ENCODE results near the gene SMAD2.

The SMAD2 gene

DNA sequence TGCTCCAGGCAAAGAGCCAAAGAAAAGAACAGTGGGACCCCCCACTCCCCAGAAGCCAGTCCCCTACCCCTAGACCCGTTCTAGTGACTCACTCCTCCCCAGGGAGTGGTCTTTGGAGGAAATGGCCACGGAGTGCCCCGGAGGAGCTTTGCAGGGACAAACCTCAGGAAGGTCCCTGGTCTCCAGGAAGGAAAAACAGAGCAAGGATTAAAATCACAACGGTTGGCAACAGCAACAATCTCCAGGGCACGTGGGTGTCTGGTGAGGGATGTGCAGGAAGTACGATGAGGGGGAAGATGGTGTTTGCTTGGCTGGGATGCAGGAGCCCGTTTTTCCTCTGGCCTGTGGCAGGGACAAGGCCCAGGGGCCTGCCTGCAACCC is 135.0 kb downstream of the SMAD2 start:
- no peak for DNase-seq (ENCODE audit: low spot score in 2 of 2)

DNA sequence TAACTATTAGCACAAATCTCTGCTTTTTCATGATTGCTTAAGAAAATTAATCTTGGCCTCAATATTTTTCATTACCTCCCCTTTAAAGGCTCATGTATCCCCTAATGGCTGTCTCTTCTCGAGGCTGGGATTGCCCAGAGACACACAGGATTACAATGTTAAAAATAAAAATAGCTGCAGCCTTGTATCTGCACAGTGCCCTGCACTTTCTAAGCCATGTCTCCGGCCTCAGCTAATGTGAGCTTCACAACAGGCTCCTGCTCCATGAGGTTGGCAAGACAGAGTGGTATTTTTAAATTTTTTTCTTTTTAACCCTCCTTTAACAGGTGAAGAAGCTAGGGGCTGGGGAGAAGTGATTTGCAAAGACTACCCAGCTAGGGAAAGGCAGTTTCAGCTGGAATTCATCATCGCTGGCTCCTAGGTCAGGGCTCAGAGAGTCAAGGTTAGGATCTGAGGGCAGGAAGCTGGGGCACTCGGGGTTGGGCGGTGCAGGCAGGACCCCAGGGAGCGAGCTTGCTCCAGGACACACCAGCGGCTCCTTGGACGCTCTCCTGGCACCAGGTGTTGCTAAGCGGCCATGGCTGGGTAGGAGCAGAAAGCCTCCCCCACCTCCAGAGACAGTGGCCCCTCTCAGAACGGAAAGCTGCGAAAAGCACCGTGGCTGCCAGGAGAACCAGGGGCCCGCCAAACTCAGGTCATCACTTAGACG is 135.6 kb downstream of the SMAD2 start:
- H3K4me3 Mint-ChIP-seq: no peak overlapping the region
- DNase-seq (ENCODE audit: low spot score in 2 of 2) (no peak), ATAC-seq (ENCODE audit: low read depth) (no peak)
- H3K36me3 Mint-ChIP-seq: no peaks in the 10 kb centered on the region
- no peaks in the 10 kb centered on the region for H3K9me3 Mint-ChIP-seq
- H3K27me3 Mint-ChIP-seq: peaks cover 27% of the 10 kb centered on the region
- H3K27ac Mint-ChIP-seq: no peak overlapping the region
- no peaks in the 10 kb centered on the region for H3K4me1 Mint-ChIP-seq

More for the DNA sequence above, 135.0 kb downstream of the SMAD2 start:
- no peak overlapping the region for H3K4me3 Mint-ChIP-seq
- H3K4me1 Mint-ChIP-seq: no peaks in the 10 kb centered on the region
- no peaks in the 10 kb centered on the region for H3K36me3 Mint-ChIP-seq
- H3K27me3 Mint-ChIP-seq: peaks cover 24% of the 10 kb centered on the region
- no peaks in the 10 kb centered on the region for H3K9me3 Mint-ChIP-seq
- no peak overlapping the region for H3K27ac Mint-ChIP-seq
- no peak for ATAC-seq (ENCODE audit: low read depth)

DNA sequence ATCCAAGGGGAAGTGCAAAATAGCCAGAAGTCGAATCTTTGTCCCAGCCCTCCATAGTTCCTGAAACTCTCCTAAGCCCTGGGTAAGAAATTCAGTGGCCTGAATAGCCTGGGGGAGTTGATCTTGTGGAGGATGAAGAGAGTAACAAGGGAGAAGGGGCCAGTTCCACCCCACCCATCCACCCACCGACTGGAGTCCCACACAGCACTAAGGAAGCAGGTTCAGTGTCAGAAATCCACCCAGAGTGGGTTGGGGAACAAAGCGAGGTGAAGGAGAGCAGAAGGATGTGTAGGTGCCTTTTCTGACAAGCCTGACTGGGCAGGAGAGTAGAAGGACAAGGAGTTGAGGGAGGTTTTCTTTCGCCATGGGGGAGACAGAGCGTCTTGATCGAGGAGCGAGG is 136.8 kb downstream of the SMAD2 start:
- H3K36me3 Mint-ChIP-seq: no peaks in the 10 kb centered on the region
- DNase-seq (ENCODE audit: low spot score in 2 of 2): no peak
- H3K27me3 Mint-ChIP-seq: peaks cover 24% of the 10 kb centered on the region

DNA sequence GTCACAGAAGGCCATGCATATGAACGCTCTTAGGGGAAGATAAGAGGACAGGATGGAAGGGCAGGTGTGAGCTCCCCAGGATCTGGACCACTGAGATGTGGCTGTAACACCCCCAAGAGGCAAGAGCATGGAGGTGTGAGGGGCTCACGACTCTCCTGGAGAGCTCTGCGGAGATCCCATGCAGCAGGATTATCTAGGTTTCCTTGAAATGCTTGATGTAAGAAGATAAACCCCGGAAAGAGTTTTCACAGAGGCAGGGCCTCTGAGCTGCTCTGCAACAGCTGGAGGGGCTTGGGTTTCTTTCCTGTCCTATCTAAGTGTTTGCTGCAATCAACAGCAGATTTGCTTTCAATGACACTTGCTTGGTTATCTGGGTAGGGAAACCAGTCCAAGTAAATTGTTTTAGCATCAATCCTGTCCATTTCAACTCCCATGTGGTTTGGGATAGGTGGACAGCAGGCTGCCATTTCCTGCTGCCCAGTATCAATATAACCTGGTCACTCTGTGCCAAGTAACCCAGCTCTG is 138.9 kb downstream of the SMAD2 start:
- no peaks in the 10 kb centered on the region for H3K36me3 Mint-ChIP-seq
- H3K4me3 Mint-ChIP-seq: no peak overlapping the region
- DNase-seq (ENCODE audit: low spot score in 2 of 2) (no peak), ATAC-seq (ENCODE audit: low read depth) (no peak)
- peaks cover 21% of the 10 kb centered on the region for H3K27me3 Mint-ChIP-seq
- H3K27ac Mint-ChIP-seq: no peak overlapping the region
- H3K4me1 Mint-ChIP-seq: no peaks in the 10 kb centered on the region
- no peaks in the 10 kb centered on the region for H3K9me3 Mint-ChIP-seq

More for the DNA sequence above, 136.8 kb downstream of the SMAD2 start:
- Mint-ChIP-seq H3K9me3 (no peaks in the 10 kb centered on the region), H3K4me1 (no peaks in the 10 kb centered on the region), H3K4me3 (no peak overlapping the region), H3K27ac (no peak overlapping the region)
- no peak for ATAC-seq (ENCODE audit: low read depth)

DNA sequence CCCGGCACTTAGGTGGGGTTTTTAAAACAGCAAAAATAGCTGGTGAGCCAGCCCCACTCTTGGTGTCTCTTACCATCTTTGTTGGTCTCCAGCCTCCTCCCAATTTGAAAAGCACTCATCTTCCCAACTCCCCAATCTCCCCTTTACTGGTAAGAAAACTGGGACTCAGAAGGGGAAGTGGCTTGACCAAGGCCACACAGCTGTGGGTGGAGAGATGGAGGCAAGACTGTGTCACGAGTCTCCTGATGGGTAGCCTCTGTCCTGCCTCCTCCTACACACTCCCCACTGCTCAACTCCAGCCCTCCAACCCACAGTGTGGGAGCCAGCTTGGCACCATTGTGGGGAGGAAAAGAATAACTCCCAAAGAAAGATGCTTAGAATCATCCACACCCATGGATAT is 140.4 kb downstream of the SMAD2 start:
- Mint-ChIP-seq H3K9me3 (peaks cover 2% of the 10 kb centered on the region), H3K4me1 (no peaks in the 10 kb centered on the region), H3K27ac (no peak overlapping the region), H3K4me3 (no peak overlapping the region), H3K27me3 (peaks cover 19% of the 10 kb centered on the region), H3K36me3 (no peaks in the 10 kb centered on the region)
- DNase-seq (ENCODE audit: low spot score in 2 of 2) (no peak), ATAC-seq (ENCODE audit: low read depth) (no peak)

DNA sequence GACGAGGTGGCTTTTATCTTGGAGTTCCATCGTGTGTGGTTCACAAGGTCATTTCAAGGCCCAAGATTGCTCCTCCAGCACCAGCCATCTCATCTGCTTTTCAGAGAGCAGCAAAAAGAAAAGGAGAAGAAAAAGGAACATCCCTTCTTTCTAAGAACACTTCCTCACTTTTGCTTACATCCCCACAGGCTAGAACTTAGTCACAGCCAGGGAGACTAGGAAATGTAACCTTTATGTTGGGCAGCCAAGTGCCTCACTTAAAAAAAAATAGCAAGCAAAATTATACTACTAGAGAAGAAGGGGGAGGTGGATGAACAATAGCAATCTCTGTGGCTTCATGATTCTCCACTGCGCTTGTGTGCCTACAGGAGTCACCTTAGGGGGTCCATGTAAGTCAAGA is 141.8 kb downstream of the SMAD2 start:
- DNase-seq (ENCODE audit: low spot score in 2 of 2): no peak
- no peak overlapping the region for H3K27ac Mint-ChIP-seq
- no peak overlapping the region for H3K4me3 Mint-ChIP-seq
- H3K4me1 Mint-ChIP-seq: no peaks in the 10 kb centered on the region
- H3K36me3 Mint-ChIP-seq: peaks cover 3% of the 10 kb centered on the region
- peaks cover 9% of the 10 kb centered on the region for H3K9me3 Mint-ChIP-seq
- H3K27me3 Mint-ChIP-seq: peaks cover 15% of the 10 kb centered on the region
- no peak for ATAC-seq (ENCODE audit: low read depth)

DNA sequence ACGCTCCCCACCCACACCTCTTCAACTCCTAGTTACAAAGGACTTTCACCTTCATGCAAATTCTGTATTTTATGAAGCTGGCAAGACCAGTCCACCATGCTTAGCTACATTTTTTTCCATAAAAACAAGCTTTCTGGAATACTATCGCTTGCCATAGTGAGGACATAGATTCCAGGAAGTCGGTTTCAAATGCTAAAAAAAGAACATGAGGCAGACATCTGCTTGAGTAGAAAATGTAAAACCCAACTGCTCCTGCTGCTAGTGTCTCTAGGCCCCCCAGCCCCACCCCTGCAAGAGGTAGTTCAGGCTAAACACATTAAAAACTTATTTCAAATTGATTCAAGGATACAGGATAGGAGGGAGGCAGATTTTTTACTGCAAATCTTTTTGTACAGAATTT is 148.9 kb downstream of the SMAD2 start:
- Mint-ChIP-seq H3K36me3 (peaks cover 3% of the 10 kb centered on the region), H3K9me3 (peaks cover 11% of the 10 kb centered on the region), H3K4me3 (no peak overlapping the region), H3K27me3 (peaks cover 2% of the 10 kb centered on the region), H3K27ac (no peak overlapping the region), H3K4me1 (no peaks in the 10 kb centered on the region)
- DNase-seq (ENCODE audit: low spot score in 2 of 2): no peak
- ATAC-seq (ENCODE audit: low read depth): no peak

DNA sequence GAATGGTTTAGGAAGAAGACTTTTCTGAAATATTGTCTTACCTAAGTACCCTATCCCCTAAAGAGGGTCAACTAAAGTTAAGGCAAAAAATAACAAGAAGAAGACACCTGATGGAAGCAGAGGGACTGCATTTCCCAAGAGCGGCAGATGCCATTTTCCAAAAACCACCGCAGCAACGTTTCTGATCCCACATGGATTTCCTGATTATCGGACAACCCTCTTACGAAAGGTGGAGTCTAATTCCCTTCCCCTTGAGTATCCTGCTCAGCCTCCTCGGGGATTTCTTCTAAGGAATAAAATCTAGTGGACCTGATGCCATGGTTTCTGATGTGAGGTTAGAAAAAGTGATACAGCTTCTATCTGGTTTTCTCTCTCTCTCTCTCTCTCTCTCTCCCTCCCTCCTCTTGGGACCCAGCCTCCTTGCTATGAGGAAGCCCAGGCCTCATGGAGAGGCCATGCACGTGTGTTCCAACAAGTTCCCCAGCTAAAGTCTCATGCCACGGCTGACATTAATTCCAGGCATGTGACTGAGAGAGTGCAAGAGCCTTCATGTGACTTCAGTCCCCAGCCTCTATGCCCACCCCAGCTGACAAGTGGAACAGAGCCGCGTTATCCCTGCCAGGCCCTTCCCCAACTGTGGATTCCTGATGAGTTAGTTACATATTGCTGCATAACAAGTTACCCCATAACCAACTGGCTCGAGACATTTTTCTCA is 150.3 kb downstream of the SMAD2 start:
- Mint-ChIP-seq H3K4me1 (no peaks in the 10 kb centered on the region), H3K36me3 (peaks cover 3% of the 10 kb centered on the region), H3K27me3 (peaks cover 4% of the 10 kb centered on the region), H3K9me3 (peaks cover 9% of the 10 kb centered on the region), H3K27ac (no peak overlapping the region), H3K4me3 (no peak overlapping the region)
- ATAC-seq (ENCODE audit: low read depth): no peak
- DNase-seq (ENCODE audit: low spot score in 2 of 2): no peak

DNA sequence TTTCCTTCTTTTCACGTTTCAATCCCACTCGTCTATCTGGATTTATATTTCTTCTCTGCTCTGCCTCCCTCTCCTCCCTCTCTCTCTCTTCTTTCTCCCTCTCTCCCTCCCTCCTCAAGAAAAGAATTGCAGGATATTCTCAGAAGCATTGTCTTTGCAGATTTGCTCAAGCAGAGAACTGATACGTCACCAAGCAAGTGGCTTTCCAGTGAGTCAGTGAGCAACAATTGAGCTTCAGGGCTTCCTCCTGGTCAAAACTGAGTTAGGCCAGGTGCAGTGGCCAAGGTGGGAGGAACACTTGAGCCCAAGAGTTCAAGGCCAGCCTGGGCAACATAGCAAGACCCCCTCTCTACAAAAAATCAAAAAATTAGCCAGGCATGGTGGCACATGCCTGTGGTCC is 151.1 kb downstream of the SMAD2 start:
- H3K4me3 Mint-ChIP-seq: no peak overlapping the region
- peaks cover 3% of the 10 kb centered on the region for H3K36me3 Mint-ChIP-seq
- H3K27me3 Mint-ChIP-seq: peaks cover 4% of the 10 kb centered on the region
- H3K4me1 Mint-ChIP-seq: no peaks in the 10 kb centered on the region
- no peak overlapping the region for H3K27ac Mint-ChIP-seq
- DNase-seq (ENCODE audit: low spot score in 2 of 2) (no peak), ATAC-seq (ENCODE audit: low read depth) (no peak)
- H3K9me3 Mint-ChIP-seq: peaks cover 7% of the 10 kb centered on the region

DNA sequence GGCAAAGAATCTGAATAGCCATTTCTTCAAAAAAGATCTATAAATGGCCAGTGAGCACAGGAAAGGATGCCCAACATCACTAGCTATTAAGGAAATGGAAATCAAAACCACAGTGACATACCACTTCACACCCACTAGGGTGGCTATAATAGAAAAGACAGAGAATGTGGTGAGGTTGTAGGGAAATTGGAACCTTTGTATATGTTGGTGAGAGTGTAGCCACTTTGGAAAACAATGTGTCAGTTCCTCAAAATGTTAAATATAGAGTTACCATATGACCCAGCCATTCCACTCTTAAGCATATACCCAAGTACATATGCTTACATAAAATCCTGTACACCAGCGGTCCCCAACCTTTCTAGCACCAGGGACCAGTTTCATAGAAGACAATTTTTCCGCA is 152.8 kb downstream of the SMAD2 start:
- ATAC-seq (ENCODE audit: low read depth): no peak
- Mint-ChIP-seq H3K36me3 (no peaks in the 10 kb centered on the region), H3K9me3 (peaks cover under 1% of the 10 kb centered on the region)

DNA sequence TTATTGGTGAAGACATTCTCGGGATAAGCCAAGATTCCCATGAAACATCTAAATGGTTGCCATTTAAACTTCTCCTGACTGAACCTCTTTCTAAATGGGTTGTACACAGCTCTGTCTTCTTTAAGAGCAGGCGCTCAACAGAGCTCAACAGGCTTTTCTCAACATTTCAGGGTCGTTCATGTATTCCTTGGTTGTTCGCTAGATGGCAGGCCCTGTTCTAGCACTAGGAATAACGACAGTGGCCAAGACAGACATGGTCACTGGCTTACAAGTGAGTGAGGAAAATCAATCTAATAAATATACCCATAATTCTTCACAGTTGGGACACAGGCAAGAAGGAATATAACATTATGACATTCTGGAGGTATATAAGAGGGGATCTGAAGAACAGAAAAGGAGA is 154.5 kb downstream of the SMAD2 start:
- no peak for ATAC-seq (ENCODE audit: low read depth)
- H3K9me3 Mint-ChIP-seq: no peaks in the 10 kb centered on the region
- no peak overlapping the region for H3K4me3 Mint-ChIP-seq
- no peaks in the 10 kb centered on the region for H3K36me3 Mint-ChIP-seq
- peaks cover 8% of the 10 kb centered on the region for H3K27me3 Mint-ChIP-seq
- DNase-seq (ENCODE audit: low spot score in 2 of 2): no peak
- H3K27ac Mint-ChIP-seq: no peak overlapping the region
- H3K4me1 Mint-ChIP-seq: no peaks in the 10 kb centered on the region

More for the DNA sequence above, 152.8 kb downstream of the SMAD2 start:
- Mint-ChIP-seq H3K4me1 (no peaks in the 10 kb centered on the region), H3K4me3 (no peak overlapping the region), H3K27me3 (peaks cover 8% of the 10 kb centered on the region), H3K27ac (no peak overlapping the region)
- DNase-seq (ENCODE audit: low spot score in 2 of 2): no peak

DNA sequence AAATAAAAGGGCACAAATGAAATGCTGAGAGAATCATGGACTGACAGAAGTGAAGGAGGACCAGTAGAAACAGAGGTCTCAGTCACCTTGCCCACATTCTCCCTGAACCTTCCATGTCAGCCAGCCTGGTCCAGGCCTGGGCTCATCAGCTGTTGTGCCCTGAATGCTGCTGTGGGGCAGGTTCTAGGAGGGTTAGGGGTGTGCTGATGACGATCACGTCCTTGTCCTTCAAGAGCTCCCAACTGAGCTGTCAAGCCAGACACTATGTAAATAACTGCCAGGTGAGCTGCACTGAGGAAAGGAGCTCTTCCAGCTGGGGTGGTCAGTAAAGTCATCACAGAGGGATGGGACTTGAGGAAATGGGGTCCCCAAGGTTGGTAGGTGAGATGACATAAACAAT is 156.5 kb downstream of the SMAD2 start:
- no peak for DNase-seq (ENCODE audit: low spot score in 2 of 2)
- no peaks in the 10 kb centered on the region for H3K4me1 Mint-ChIP-seq
- H3K9me3 Mint-ChIP-seq: no peaks in the 10 kb centered on the region
- H3K27me3 Mint-ChIP-seq: peaks cover 10% of the 10 kb centered on the region
- no peak overlapping the region for H3K4me3 Mint-ChIP-seq
- no peak for ATAC-seq (ENCODE audit: low read depth)
- no peak overlapping the region for H3K27ac Mint-ChIP-seq
- H3K36me3 Mint-ChIP-seq: no peaks in the 10 kb centered on the region

DNA sequence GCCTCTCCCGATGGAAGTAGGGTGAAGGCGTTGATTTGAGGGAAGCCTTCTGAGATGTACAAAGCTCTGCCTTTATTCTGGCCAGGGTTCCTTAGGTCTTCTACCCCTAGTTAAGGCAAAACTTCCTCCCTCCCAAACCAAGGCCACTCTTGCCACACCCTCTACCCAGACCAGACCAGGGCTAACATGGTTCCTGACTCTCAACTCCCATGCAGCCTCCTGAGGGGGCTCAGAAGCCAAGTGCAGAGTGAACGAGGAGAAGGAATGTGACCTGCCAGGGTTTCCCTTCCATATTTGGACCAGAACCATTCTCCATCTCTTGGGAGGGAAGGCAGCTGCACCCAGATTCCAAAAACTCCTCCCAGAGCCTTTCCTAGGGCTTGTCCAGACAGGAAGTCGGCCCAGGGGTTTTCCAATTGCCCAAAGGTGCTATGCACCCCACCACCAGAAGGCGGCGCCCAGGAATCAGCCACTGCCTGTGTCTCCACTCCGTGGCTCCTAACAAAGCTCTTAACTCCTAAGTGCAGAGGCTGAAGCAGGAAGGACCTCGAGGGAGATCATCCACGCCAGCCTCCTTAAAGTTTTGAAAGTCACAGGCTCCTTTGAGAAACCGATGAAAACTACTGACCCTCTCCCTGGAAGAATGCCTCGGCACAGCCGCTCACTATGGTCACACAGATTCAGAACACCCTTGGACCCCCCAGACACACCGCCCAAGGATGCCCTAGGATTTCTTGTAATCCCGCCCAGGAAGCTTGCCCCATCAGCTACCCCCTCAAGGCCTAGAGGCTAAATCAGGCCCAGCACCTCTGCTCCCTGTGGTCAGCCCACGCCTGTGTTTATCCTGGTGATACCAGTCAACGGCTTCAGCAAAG is 157.8 kb downstream of the SMAD2 start:
- H3K27me3 Mint-ChIP-seq: peaks cover 10% of the 10 kb centered on the region

DNA sequence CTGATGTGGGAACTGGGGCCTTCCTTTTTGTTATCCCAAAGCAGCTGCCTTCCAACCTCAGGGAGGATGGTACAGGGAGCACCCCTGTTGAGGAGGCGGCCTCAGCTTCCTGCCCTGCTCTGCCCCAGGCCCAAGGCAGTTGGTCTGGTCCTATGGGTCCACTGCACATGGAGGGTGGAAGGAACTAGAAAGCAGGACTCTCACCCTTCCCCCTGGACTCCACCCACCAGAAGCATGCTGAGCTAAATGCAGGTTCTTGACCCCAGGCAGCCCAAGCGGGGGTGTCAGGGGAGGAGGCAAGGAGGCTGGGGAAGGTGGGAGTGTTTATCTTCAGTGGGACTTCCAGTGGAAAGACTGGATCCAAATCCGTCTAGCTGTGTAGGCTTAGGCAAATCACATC is 158.5 kb downstream of the SMAD2 start:
- no peak overlapping the region for H3K4me3 Mint-ChIP-seq
- no peak overlapping the region for H3K27ac Mint-ChIP-seq
- H3K27me3 Mint-ChIP-seq: peaks cover 10% of the 10 kb centered on the region
- peaks cover 2% of the 10 kb centered on the region for H3K9me3 Mint-ChIP-seq
- no peak for ATAC-seq (ENCODE audit: low read depth)
- H3K36me3 Mint-ChIP-seq: no peaks in the 10 kb centered on the region
- no peak for DNase-seq (ENCODE audit: low spot score in 2 of 2)
- no peaks in the 10 kb centered on the region for H3K4me1 Mint-ChIP-seq

More for the DNA sequence above, 157.8 kb downstream of the SMAD2 start:
- no peak overlapping the region for H3K4me3 Mint-ChIP-seq
- DNase-seq (ENCODE audit: low spot score in 2 of 2) (peak; percentile 35 to 57), ATAC-seq (ENCODE audit: low read depth) (peak; percentile 56)
- H3K36me3 Mint-ChIP-seq: no peaks in the 10 kb centered on the region
- no peaks in the 10 kb centered on the region for H3K9me3 Mint-ChIP-seq
- H3K4me1 Mint-ChIP-seq: no peaks in the 10 kb centered on the region
- H3K27ac Mint-ChIP-seq: no peak overlapping the region

Measured in memory B cell (primary cell).